Panc1 (cell line): Measurements from ENCODE around the gene FANCI. TPM values are rescaled to one million over a fixed set of nuclear protein-coding genes. Genes with fewer than 3 reads are reported as not detected.

Experiments used
- ATAC-seq: fragments of 200-7000 bp; cut with Tn5 transposase; 2 replicates; pipeline ENCODE4 v1.9.1; 2020; ENCODE audit warnings: mild to moderate bottlenecking, moderate library complexity
- BruUV-seq: library from RNA; stranded (reverse); fragments of 400-500 nt; replicated peaks from 2 replicates; lab custom pipeline; 2021; lab: Mats Ljungman, UMichigan
- CTCF ChIA-PET: fragments of 300-600 bp; sonication (Branson Sonifier 250); formaldehyde crosslinking; loops from one replicate; lab custom pipeline; 2022; ENCODE audit warnings: antibody characterized with exemption; lab: Charles Lee
- POLR2A ChIA-PET: fragments of 300-600 bp; sonication (Branson Sonifier 250); formaldehyde crosslinking; loops from one replicate; lab custom pipeline; 2022; ENCODE audit warnings: antibody characterized with exemption; lab: Charles Lee
- DNase-seq: peaks from one replicate; pipeline ENCODE4 v3.0.0-alpha.2; 2010; ENCODE audit warnings: low read depth, low spot score
- H3K27ac ChIP-seq: 2 replicates; pipeline ENCODE4 v1.5.1; 2011; ENCODE audit warnings: mild to moderate bottlenecking, low read length, inconsistent platforms
- H3K27me3 ChIP-seq: fragments of 200-500 bp; sonication (Bioruptor generic); 2 replicates; pipeline ENCODE4 v1.6.0; 2014; ENCODE audit warnings: low read length, inconsistent platforms; ENCODE audit not compliant: control insufficient read depth, insufficient read depth
- H3K36me3 ChIP-seq: fragments of 200-500 bp; sonication (Bioruptor generic); 2 replicates; pipeline ENCODE4 v1.5.1; 2014; ENCODE audit warnings: inconsistent platforms, mild to moderate bottlenecking, low read length, moderate library complexity; ENCODE audit not compliant: control insufficient read depth, insufficient read depth
- H3K4me1 ChIP-seq: 2 replicates; pipeline ENCODE4 v1.5.1; 2011; ENCODE audit warnings: inconsistent platforms, mild to moderate bottlenecking, low read length, moderate library complexity; ENCODE audit not compliant: control insufficient read depth, insufficient read depth
- H3K4me3 ChIP-seq, 2 experiments: 2 replicates each; pipeline ENCODE4 v1.5.1; 2011 to 2012; ENCODE audit warnings: low read depth in 2 of 2, low read length in 2 of 2, mild to moderate bottlenecking in 2 of 2, inconsistent platforms in 1 of 2, moderate library complexity in 1 of 2
- H3K9me3 ChIP-seq: fragments of 200-500 bp; sonication (Bioruptor generic); 2 replicates; pipeline ENCODE4 v1.5.1; 2014; ENCODE audit warnings: low read depth, mild to moderate bottlenecking, inconsistent platforms, low read length, moderate library complexity; ENCODE audit not compliant: control insufficient read depth, insufficient read depth
- POLR2AphosphoS5 ChIP-seq: IDR thresholded peaks from 2 replicates; pipeline ENCODE4 v1.6.1; 2012; ENCODE audit warnings: mild to moderate bottlenecking, low read depth, low read length, moderate library complexity
- SIN3A ChIP-seq: IDR thresholded peaks from 2 replicates; pipeline ENCODE4 v1.6.1; 2012; ENCODE audit warnings: low read depth, mild to moderate bottlenecking, low read length, moderate library complexity, borderline replicate concordance; ENCODE audit not compliant: insufficient read depth
- TCF7L2 ChIP-seq: IDR thresholded peaks from 2 replicates; pipeline ENCODE4 v1.6.1; 2011; ENCODE audit warnings: mild to moderate bottlenecking, low read depth, low read length, inconsistent platforms
- in situ Hi-C: cut with HindIII; loops from 2 replicates; pipeline ENCODE4 v1.10.0; 2016; ENCODE audit warnings: low sequenced_read_pairs, low pct_unique_long_range_greater_than_20kb
- intact Hi-C: fragments of 100-400 bp; cut with micrococcal nuclease; formaldehyde crosslinking; loops from one replicate; pipeline ENCODE4 v1.10.0; 2022; ENCODE audit not compliant: unreplicated experiment
- total RNA-seq: library from RNA; stranded (reverse); gene quantifications from one replicate; pipeline ENCODE4 v1.2.1, GENCODE V29; 2021; ENCODE audit not compliant: unreplicated experiment
- TF ChIP-seq, protein P1 (sequence below): fragments of 450-650 bp; IDR thresholded peaks from 2 replicates; pipeline ENCODE4 v1.5.1; 2017; ENCODE audit warnings: mild to moderate bottlenecking
- TF ChIP-seq, protein P2 (sequence below), 2 experiments: IDR thresholded peaks; 2 replicates each; pipeline ENCODE4 v1.6.1; 2011 to 2012; ENCODE audit warnings: low read depth in 2 of 2, control low read depth in 1 of 2, low read length in 1 of 2, mild to moderate bottlenecking in 1 of 2, moderate library complexity in 1 of 2; ENCODE audit not compliant: insufficient read depth in 1 of 2

FANCI gene
- total RNA-seq, 1 experiment from 2014 or later = 96.2 TPM

GRCh38 chr15:89301304-89302089 is 57.7 kb downstream of the FANCI start:
- intact Hi-C loops (loop anchor here (2.0 kb wide), 1 partner anchor 95 kb away; no protein-coding TSS in a partner anchor), in situ Hi-C loops (no loop called here)
- no TSS peak for BruUV-seq
- DNase-seq (no peak), ATAC-seq (no peak)
- Histone ChIP-seq H3K27me3 (no peaks in the 10 kb centered on the region), H3K27ac (no peak overlapping the region), H3K4me3 (no peak overlapping the region), H3K4me1 (no peaks in the 10 kb centered on the region), H3K9me3 (no peaks in the 10 kb centered on the region), H3K36me3 (peaks cover 23% of the 10 kb centered on the region)
- POLR2A ChIA-PET = no interaction called here
- CTCF ChIA-PET = no interaction called here
- TF ChIP-seq, protein P1, sequence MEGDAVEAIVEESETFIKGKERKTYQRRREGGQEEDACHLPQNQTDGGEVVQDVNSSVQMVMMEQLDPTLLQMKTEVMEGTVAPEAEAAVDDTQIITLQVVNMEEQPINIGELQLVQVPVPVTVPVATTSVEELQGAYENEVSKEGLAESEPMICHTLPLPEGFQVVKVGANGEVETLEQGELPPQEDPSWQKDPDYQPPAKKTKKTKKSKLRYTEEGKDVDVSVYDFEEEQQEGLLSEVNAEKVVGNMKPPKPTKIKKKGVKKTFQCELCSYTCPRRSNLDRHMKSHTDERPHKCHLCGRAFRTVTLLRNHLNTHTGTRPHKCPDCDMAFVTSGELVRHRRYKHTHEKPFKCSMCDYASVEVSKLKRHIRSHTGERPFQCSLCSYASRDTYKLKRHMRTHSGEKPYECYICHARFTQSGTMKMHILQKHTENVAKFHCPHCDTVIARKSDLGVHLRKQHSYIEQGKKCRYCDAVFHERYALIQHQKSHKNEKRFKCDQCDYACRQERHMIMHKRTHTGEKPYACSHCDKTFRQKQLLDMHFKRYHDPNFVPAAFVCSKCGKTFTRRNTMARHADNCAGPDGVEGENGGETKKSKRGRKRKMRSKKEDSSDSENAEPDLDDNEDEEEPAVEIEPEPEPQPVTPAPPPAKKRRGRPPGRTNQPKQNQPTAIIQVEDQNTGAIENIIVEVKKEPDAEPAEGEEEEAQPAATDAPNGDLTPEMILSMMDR = no peak
- TF ChIP-seq, protein P2, sequence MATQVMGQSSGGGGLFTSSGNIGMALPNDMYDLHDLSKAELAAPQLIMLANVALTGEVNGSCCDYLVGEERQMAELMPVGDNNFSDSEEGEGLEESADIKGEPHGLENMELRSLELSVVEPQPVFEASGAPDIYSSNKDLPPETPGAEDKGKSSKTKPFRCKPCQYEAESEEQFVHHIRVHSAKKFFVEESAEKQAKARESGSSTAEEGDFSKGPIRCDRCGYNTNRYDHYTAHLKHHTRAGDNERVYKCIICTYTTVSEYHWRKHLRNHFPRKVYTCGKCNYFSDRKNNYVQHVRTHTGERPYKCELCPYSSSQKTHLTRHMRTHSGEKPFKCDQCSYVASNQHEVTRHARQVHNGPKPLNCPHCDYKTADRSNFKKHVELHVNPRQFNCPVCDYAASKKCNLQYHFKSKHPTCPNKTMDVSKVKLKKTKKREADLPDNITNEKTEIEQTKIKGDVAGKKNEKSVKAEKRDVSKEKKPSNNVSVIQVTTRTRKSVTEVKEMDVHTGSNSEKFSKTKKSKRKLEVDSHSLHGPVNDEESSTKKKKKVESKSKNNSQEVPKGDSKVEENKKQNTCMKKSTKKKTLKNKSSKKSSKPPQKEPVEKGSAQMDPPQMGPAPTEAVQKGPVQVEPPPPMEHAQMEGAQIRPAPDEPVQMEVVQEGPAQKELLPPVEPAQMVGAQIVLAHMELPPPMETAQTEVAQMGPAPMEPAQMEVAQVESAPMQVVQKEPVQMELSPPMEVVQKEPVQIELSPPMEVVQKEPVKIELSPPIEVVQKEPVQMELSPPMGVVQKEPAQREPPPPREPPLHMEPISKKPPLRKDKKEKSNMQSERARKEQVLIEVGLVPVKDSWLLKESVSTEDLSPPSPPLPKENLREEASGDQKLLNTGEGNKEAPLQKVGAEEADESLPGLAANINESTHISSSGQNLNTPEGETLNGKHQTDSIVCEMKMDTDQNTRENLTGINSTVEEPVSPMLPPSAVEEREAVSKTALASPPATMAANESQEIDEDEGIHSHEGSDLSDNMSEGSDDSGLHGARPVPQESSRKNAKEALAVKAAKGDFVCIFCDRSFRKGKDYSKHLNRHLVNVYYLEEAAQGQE (IDR thresholded peaks at IDR 0.05; ENCODE audit: insufficient read depth in 1 of 2, low read depth in 2 of 2, low read length in 1 of 2) = no peak
- no peak for TF ChIP-seq SIN3A
- no peak for TF ChIP-seq TCF7L2
- TF ChIP-seq POLR2AphosphoS5 = no peak

GRCh38 chr15:89303986-89304385 is 60.2 kb downstream of the FANCI start:
- Histone ChIP-seq H3K36me3 (peaks cover 32% of the 10 kb centered on the region), H3K9me3 (no peaks in the 10 kb centered on the region), H3K4me1 (no peaks in the 10 kb centered on the region), H3K27ac (no peak overlapping the region), H3K4me3 (no peak overlapping the region), H3K27me3 (no peaks in the 10 kb centered on the region)
- no TSS peak for BruUV-seq
- in situ Hi-C loops = no loop called here
- POLR2A ChIA-PET = no interaction called here
- ATAC-seq (no peak), DNase-seq (no peak)
- TF ChIP-seq, protein P2 (IDR thresholded peaks at IDR 0.05; ENCODE audit: insufficient read depth in 1 of 2, low read depth in 2 of 2, low read length in 1 of 2) = no peak
- TF ChIP-seq TCF7L2 (no peak), POLR2AphosphoS5 (no peak), SIN3A (no peak)
- TF ChIP-seq, protein P1 = no peak
- intact Hi-C loops = no loop called here
- CTCF ChIA-PET = no interaction called here
